GM08714 (cell line): ENCODE data around the gene ROR2.

ENCODE experiments used
- H3K4me3 ChIP-seq: fragments of 200-500 bp; sonication (Bioruptor generic); 2 replicates; pipeline ENCODE4 v1.5.1; 2014; ENCODE audit warnings: mild to moderate bottlenecking, low read length, inconsistent platforms
- ZNF274 ChIP-seq: IDR thresholded peaks from 2 replicates; pipeline ENCODE4 v1.6.1; 2012; ENCODE audit warnings: mild to moderate bottlenecking, low read depth, low read length

ROR2 gene

GRCh38 chr9:91833878-91834255, 116.2 kb downstream of the ROR2 start:
- TF ChIP-seq ZNF274 = no peak
- no peak overlapping the region for H3K4me3 ChIP-seq

- no peak for TF ChIP-seq ZNF274
- no peak overlapping the region for H3K4me3 ChIP-seq
Observed at GRCh38 chr9:91833096-91833877, 116.7 kb downstream of the ROR2 start.

- no peak for TF ChIP-seq ZNF274
Observed at GRCh38 chr9:91832322-91832721, 117.7 kb downstream of the ROR2 start.

GRCh38 chr9:91825866-91826265, 124.2 kb downstream of the ROR2 start:
- H3K4me3 ChIP-seq = no peak overlapping the region
- TF ChIP-seq ZNF274 = no peak

More at GRCh38 chr9:91832322-91832721, 117.7 kb downstream of the ROR2 start:
- no peak overlapping the region for H3K4me3 ChIP-seq

- H3K4me3 ChIP-seq = no peak overlapping the region
Observed at GRCh38 chr9:91825422-91825821, 124.6 kb downstream of the ROR2 start.

GRCh38 chr9:91824601-91825305, 125.3 kb downstream of the ROR2 start:
- no peak overlapping the region for H3K4me3 ChIP-seq
- TF ChIP-seq ZNF274 = no peak

More at GRCh38 chr9:91825422-91825821, 124.6 kb downstream of the ROR2 start:
- TF ChIP-seq ZNF274 = no peak

- TF ChIP-seq ZNF274 = no peak
- no peak overlapping the region for H3K4me3 ChIP-seq
Observed at GRCh38 chr9:91824151-91824550, 125.9 kb downstream of the ROR2 start.

- TF ChIP-seq ZNF274 = no peak
- no peak overlapping the region for H3K4me3 ChIP-seq
Observed at GRCh38 chr9:91820949-91821880, 128.8 kb downstream of the ROR2 start.

GRCh38 chr9:91820126-91820750, 129.8 kb downstream of the ROR2 start:
- TF ChIP-seq ZNF274 = no peak

GRCh38 chr9:91818647-91819403, 131.2 kb downstream of the ROR2 start:
- H3K4me3 ChIP-seq = no peak overlapping the region
- TF ChIP-seq ZNF274 = no peak

More at GRCh38 chr9:91820126-91820750, 129.8 kb downstream of the ROR2 start:
- no peak overlapping the region for H3K4me3 ChIP-seq

- no peak for TF ChIP-seq ZNF274
Observed at GRCh38 chr9:91818225-91818585, 131.8 kb downstream of the ROR2 start.

GRCh38 chr9:91817493-91818224, 132.4 kb downstream of the ROR2 start:
- H3K4me3 ChIP-seq = no peak overlapping the region
- no peak for TF ChIP-seq ZNF274

More at GRCh38 chr9:91818225-91818585, 131.8 kb downstream of the ROR2 start:
- H3K4me3 ChIP-seq = no peak overlapping the region

GRCh38 chr9:91817106-91817492, 132.9 kb downstream of the ROR2 start:
- no peak for TF ChIP-seq ZNF274
- no peak overlapping the region for H3K4me3 ChIP-seq
